ENCODE measurements around the gene AKT2. TPM values are rescaled to one million over a fixed set of nuclear protein-coding genes. Genes with fewer than 3 reads are reported as not detected.

Gene AKT2
- total RNA-seq, 1 donor from 2014 or later = 127 TPM

GRCh38 chr19:40277356-40278059 is 7.6 kb downstream of the AKT2 start:
- Mint-ChIP-seq H3K4me3 (ENCODE audit: unreplicated experiment) (no peak overlapping the region), H3K27me3 (ENCODE audit: low read depth, unreplicated experiment) (no peaks in the 10 kb centered on the region), H3K27ac (ENCODE audit: unreplicated experiment) (no peak overlapping the region), H3K9me3 (ENCODE audit: unreplicated experiment) (no peaks in the 10 kb centered on the region), H3K4me1 (ENCODE audit: low read depth, unreplicated experiment) (peaks cover 28% of the 10 kb centered on the region), H3K36me3 (ENCODE audit: low read depth, unreplicated experiment) (peaks cover 7% of the 10 kb centered on the region)
- Histone ChIP-seq H3K79me2 (ENCODE audit: insufficient read depth, low read length) (peaks cover 92% of the 10 kb centered on the region), H3K27me3 (ENCODE audit: insufficient read depth, low read length) (no peaks in the 10 kb centered on the region), H3K27ac (ENCODE audit: low read depth, low read length) (no peak overlapping the region), H3K4me1 (ENCODE audit: insufficient read depth, low read length) (no peaks in the 10 kb centered on the region), H4K20me1 (ENCODE audit: insufficient read depth, low read length) (peaks cover 91% of the 10 kb centered on the region), H3K9ac (ENCODE audit: low read length) (no peak overlapping the region), H2AFZ (ENCODE audit: low read depth, low read length) (no peak overlapping the region), H3K4me3 (ENCODE audit: insufficient read depth, low read depth, low read length) (no peak overlapping the region), H3K36me3 (ENCODE audit: insufficient read depth, low read length) (no peaks in the 10 kb centered on the region), H3K4me2 (ENCODE audit: low read length) (no peak overlapping the region), H3K9me3 (ENCODE audit: insufficient read depth, low read depth, low read length) (no peaks in the 10 kb centered on the region)
- DNase-seq (ENCODE audit: low read depth) (no peak), FAIRE-seq (no peak)
- TF ChIP-seq EZH2 (IDR thresholded peaks at IDR 0.05; ENCODE audit: insufficient read depth, low read length) = no peak
- TF ChIP-seq, protein P1, sequence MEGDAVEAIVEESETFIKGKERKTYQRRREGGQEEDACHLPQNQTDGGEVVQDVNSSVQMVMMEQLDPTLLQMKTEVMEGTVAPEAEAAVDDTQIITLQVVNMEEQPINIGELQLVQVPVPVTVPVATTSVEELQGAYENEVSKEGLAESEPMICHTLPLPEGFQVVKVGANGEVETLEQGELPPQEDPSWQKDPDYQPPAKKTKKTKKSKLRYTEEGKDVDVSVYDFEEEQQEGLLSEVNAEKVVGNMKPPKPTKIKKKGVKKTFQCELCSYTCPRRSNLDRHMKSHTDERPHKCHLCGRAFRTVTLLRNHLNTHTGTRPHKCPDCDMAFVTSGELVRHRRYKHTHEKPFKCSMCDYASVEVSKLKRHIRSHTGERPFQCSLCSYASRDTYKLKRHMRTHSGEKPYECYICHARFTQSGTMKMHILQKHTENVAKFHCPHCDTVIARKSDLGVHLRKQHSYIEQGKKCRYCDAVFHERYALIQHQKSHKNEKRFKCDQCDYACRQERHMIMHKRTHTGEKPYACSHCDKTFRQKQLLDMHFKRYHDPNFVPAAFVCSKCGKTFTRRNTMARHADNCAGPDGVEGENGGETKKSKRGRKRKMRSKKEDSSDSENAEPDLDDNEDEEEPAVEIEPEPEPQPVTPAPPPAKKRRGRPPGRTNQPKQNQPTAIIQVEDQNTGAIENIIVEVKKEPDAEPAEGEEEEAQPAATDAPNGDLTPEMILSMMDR (IDR thresholded peaks at IDR 0.05; ENCODE audit: insufficient read depth, low read depth, low read length) = no peak

- H3K4me1 Mint-ChIP-seq (ENCODE audit: low read depth, unreplicated experiment) = peaks cover 22% of the 10 kb centered on the region
- peaks cover 92% of the 10 kb centered on the region for H3K79me2 ChIP-seq (ENCODE audit: insufficient read depth, low read length)
- H3K4me3 Mint-ChIP-seq (ENCODE audit: unreplicated experiment) = no peak overlapping the region
- H3K27ac Mint-ChIP-seq (ENCODE audit: unreplicated experiment) = no peak overlapping the region
- H3K9me3 ChIP-seq (ENCODE audit: insufficient read depth, low read depth, low read length) = no peaks in the 10 kb centered on the region
- no peak overlapping the region for H3K27ac ChIP-seq (ENCODE audit: low read depth, low read length)
- FAIRE-seq (no peak), DNase-seq (ENCODE audit: low read depth) (no peak)
- TF ChIP-seq, protein P1 (IDR thresholded peaks at IDR 0.05; ENCODE audit: insufficient read depth, low read depth, low read length) = no peak
- TF ChIP-seq EZH2 (IDR thresholded peaks at IDR 0.05; ENCODE audit: insufficient read depth, low read length) = no peak
- no peak overlapping the region for H3K4me2 ChIP-seq (ENCODE audit: low read length)
- H3K27me3 ChIP-seq (ENCODE audit: insufficient read depth, low read length) = no peaks in the 10 kb centered on the region
- peaks cover 89% of the 10 kb centered on the region for H4K20me1 ChIP-seq (ENCODE audit: insufficient read depth, low read length)
- H2AFZ ChIP-seq (ENCODE audit: low read depth, low read length) = no peak overlapping the region
- H3K4me1 ChIP-seq (ENCODE audit: insufficient read depth, low read length) = no peaks in the 10 kb centered on the region
- no peaks in the 10 kb centered on the region for H3K27me3 Mint-ChIP-seq (ENCODE audit: low read depth, unreplicated experiment)
- H3K36me3 Mint-ChIP-seq (ENCODE audit: low read depth, unreplicated experiment) = peaks cover 7% of the 10 kb centered on the region
- no peaks in the 10 kb centered on the region for H3K36me3 ChIP-seq (ENCODE audit: insufficient read depth, low read length)
- H3K9ac ChIP-seq (ENCODE audit: low read length) = no peak overlapping the region
- no peaks in the 10 kb centered on the region for H3K9me3 Mint-ChIP-seq (ENCODE audit: unreplicated experiment)
- no peak overlapping the region for H3K4me3 ChIP-seq (ENCODE audit: insufficient read depth, low read depth, low read length)
Measured at GRCh38 chr19:40274585-40275544, 10.3 kb downstream of the AKT2 start.
